Measurements from ENCODE around the gene ATP4B. TPM values are rescaled to one million over a fixed set of nuclear protein-coding genes. Genes with fewer than 3 reads are reported as not detected.

ATP4B gene
- total RNA-seq, 1 experiment from 2014 or later, result not detected

- TF ChIP-seq ZNF396 (CRISPR knock-in tag; IDR thresholded peaks at IDR 0.05; ENCODE audit: borderline replicate concordance) (no peak), ZNF121 (CRISPR knock-in tag; IDR thresholded peaks at IDR 0.05) (no peak), ESRRA (CRISPR knock-in tag; IDR thresholded peaks at IDR 0.05; ENCODE audit: borderline replicate concordance) (no peak), ZNF317 (CRISPR knock-in tag; IDR thresholded peaks at IDR 0.05; ENCODE audit: borderline replicate concordance, low read depth) (no peak)
- TF ChIP-seq, protein P1, sequence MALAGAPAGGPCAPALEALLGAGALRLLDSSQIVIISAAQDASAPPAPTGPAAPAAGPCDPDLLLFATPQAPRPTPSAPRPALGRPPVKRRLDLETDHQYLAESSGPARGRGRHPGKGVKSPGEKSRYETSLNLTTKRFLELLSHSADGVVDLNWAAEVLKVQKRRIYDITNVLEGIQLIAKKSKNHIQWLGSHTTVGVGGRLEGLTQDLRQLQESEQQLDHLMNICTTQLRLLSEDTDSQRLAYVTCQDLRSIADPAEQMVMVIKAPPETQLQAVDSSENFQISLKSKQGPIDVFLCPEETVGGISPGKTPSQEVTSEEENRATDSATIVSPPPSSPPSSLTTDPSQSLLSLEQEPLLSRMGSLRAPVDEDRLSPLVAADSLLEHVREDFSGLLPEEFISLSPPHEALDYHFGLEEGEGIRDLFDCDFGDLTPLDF (CRISPR knock-in tag; IDR thresholded peaks at IDR 0.05), result no peak
- TF ChIP-seq, protein P2, sequence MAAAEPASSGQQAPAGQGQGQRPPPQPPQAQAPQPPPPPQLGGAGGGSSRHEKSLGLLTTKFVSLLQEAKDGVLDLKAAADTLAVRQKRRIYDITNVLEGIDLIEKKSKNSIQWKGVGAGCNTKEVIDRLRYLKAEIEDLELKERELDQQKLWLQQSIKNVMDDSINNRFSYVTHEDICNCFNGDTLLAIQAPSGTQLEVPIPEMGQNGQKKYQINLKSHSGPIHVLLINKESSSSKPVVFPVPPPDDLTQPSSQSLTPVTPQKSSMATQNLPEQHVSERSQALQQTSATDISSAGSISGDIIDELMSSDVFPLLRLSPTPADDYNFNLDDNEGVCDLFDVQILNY (CRISPR knock-in tag; IDR thresholded peaks at IDR 0.05), result no peak
- TF ChIP-seq, protein P3, sequence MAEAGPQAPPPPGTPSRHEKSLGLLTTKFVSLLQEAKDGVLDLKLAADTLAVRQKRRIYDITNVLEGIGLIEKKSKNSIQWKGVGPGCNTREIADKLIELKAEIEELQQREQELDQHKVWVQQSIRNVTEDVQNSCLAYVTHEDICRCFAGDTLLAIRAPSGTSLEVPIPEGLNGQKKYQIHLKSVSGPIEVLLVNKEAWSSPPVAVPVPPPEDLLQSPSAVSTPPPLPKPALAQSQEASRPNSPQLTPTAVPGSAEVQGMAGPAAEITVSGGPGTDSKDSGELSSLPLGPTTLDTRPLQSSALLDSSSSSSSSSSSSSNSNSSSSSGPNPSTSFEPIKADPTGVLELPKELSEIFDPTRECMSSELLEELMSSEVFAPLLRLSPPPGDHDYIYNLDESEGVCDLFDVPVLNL (CRISPR knock-in tag; IDR thresholded peaks at IDR 0.05; ENCODE audit: borderline replicate concordance, low read depth), result no peak
- TF ChIP-seq, protein P4, sequence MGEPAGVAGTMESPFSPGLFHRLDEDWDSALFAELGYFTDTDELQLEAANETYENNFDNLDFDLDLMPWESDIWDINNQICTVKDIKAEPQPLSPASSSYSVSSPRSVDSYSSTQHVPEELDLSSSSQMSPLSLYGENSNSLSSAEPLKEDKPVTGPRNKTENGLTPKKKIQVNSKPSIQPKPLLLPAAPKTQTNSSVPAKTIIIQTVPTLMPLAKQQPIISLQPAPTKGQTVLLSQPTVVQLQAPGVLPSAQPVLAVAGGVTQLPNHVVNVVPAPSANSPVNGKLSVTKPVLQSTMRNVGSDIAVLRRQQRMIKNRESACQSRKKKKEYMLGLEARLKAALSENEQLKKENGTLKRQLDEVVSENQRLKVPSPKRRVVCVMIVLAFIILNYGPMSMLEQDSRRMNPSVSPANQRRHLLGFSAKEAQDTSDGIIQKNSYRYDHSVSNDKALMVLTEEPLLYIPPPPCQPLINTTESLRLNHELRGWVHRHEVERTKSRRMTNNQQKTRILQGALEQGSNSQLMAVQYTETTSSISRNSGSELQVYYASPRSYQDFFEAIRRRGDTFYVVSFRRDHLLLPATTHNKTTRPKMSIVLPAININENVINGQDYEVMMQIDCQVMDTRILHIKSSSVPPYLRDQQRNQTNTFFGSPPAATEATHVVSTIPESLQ (CRISPR knock-in tag; IDR thresholded peaks at IDR 0.05), result no peak
Observed at GRCh38 chr13:113645329-113645728, 12.7 kb downstream of the ATP4B start (continued).

DNA sequence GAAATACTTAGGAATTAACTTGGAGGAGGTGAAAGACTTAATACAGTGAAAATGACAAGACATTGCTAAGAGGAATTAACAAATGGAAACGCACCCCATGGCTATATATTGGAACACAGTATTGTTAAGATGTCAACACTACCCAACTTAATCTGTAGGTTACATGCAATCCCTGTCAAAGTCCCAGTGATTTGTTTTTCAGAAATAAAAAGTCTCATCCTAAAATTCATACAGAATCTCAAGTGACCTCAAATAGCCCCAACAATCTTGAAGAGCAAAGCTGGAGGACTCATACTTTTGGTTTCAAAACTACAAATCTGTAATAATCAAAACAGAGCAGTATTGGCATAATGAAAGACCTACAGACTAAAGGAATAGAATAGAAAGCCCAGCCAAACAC, 13.2 kb downstream of the ATP4B start:
- H3K27me3 Mint-ChIP-seq (ENCODE audit: low read depth), result no peaks in the 10 kb centered on the region
- DNase-seq (ENCODE audit: low spot score), result no peak
- peaks cover 28% of the 10 kb centered on the region for H3K9me3 Mint-ChIP-seq
- peaks cover 38% of the 10 kb centered on the region for H3K36me3 Mint-ChIP-seq
- no peak overlapping the region for H3K4me3 Mint-ChIP-seq
- H3K27ac Mint-ChIP-seq, result no peak overlapping the region
- POLR2A ChIA-PET, result no interaction called here
- CTCF ChIA-PET, result no interaction called here
- no peaks in the 10 kb centered on the region; the same call in 1 of the 2 replicates for H3K4me1 Mint-ChIP-seq
- ATAC-seq, result no peak
- TF ChIP-seq, protein P1 (CRISPR knock-in tag; IDR thresholded peaks at IDR 0.05), result no peak
- TF ChIP-seq ZNF281 (CRISPR knock-in tag; IDR thresholded peaks at IDR 0.05) (no peak), ATF2 (CRISPR knock-in tag; IDR thresholded peaks at IDR 0.05; ENCODE audit: borderline replicate concordance, low read depth) (no peak), EMX1 (CRISPR knock-in tag; IDR thresholded peaks at IDR 0.05) (no peak), GRHL2 (CRISPR knock-in tag; IDR thresholded peaks at IDR 0.05; ENCODE audit: insufficient replicate concordance, severe bottlenecking) (no peak), ZBTB21 (CRISPR knock-in tag; IDR thresholded peaks at IDR 0.05; ENCODE audit: borderline replicate concordance) (no peak), ZNF416 (CRISPR knock-in tag; IDR thresholded peaks at IDR 0.05) (no peak), GABPB1 (CRISPR knock-in tag; IDR thresholded peaks at IDR 0.05) (no peak), JAZF1 (CRISPR knock-in tag; IDR thresholded peaks at IDR 0.05) (no peak)
- TF ChIP-seq, protein P5, sequence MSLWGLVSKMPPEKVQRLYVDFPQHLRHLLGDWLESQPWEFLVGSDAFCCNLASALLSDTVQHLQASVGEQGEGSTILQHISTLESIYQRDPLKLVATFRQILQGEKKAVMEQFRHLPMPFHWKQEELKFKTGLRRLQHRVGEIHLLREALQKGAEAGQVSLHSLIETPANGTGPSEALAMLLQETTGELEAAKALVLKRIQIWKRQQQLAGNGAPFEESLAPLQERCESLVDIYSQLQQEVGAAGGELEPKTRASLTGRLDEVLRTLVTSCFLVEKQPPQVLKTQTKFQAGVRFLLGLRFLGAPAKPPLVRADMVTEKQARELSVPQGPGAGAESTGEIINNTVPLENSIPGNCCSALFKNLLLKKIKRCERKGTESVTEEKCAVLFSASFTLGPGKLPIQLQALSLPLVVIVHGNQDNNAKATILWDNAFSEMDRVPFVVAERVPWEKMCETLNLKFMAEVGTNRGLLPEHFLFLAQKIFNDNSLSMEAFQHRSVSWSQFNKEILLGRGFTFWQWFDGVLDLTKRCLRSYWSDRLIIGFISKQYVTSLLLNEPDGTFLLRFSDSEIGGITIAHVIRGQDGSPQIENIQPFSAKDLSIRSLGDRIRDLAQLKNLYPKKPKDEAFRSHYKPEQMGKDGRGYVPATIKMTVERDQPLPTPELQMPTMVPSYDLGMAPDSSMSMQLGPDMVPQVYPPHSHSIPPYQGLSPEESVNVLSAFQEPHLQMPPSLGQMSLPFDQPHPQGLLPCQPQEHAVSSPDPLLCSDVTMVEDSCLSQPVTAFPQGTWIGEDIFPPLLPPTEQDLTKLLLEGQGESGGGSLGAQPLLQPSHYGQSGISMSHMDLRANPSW (CRISPR knock-in tag; conservative IDR thresholded peaks at IDR 0.05; ENCODE audit: low read depth), result no peak
- TF ChIP-seq, protein P6, sequence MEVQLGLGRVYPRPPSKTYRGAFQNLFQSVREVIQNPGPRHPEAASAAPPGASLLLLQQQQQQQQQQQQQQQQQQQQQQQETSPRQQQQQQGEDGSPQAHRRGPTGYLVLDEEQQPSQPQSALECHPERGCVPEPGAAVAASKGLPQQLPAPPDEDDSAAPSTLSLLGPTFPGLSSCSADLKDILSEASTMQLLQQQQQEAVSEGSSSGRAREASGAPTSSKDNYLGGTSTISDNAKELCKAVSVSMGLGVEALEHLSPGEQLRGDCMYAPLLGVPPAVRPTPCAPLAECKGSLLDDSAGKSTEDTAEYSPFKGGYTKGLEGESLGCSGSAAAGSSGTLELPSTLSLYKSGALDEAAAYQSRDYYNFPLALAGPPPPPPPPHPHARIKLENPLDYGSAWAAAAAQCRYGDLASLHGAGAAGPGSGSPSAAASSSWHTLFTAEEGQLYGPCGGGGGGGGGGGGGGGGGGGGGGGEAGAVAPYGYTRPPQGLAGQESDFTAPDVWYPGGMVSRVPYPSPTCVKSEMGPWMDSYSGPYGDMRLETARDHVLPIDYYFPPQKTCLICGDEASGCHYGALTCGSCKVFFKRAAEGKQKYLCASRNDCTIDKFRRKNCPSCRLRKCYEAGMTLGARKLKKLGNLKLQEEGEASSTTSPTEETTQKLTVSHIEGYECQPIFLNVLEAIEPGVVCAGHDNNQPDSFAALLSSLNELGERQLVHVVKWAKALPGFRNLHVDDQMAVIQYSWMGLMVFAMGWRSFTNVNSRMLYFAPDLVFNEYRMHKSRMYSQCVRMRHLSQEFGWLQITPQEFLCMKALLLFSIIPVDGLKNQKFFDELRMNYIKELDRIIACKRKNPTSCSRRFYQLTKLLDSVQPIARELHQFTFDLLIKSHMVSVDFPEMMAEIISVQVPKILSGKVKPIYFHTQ (CRISPR knock-in tag; IDR thresholded peaks at IDR 0.05), result no peak

All from WTC11 (cell line).